ENCODE results near the gene CDH26.

The CDH26 gene

DNA sequence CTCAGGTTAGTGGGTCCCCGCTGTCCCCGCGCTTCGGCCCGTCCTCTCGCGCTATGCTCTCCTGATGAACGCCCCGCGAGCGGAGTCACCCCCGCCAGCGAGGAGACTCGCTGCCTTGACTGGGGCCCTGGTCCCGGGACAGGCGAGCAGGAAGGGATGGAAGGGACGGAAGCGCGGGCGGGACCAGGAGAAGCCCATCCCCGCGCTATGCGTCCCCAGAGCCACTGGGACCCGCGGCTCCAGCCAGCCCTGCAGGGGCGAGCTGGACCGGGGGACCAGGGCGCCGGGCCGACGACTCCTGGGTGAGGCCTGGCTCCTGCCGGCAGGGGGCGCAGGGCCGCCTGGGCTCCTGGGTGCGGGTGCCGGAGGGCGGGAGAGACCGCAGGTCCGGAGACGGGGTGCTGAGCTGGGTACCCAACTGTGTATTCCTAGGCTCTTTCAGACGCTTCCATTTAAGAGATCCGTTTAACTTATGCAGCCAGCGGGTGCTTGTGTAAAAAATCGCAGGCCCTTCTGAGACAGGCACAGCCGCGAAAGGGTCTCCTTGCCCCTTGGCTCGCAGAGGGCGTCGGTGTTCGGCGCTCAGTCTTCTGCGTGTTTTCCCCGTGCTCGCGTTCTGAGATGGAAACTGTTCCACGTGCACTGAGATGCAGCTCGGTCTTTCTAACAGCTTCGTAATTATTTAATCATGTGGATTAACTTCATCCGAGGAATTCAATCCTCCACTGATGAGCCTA lies 24.2 kb upstream of the CDH26 start:
- CTCF ChIA-PET: interaction anchor here (0.8 to 6.2 kb wide), 21 partner anchors 9 to 359 kb away, joined by 3 to 52 read pairs (median 5); no protein-coding TSS in a partner anchor
- peak overlapping the region; percentile 68 for H3K4me3 ChIP-seq (ENCODE audit: low read depth, low read length)
- DNase-seq (ENCODE audit: low read depth, low spot score): no peak

DNA sequence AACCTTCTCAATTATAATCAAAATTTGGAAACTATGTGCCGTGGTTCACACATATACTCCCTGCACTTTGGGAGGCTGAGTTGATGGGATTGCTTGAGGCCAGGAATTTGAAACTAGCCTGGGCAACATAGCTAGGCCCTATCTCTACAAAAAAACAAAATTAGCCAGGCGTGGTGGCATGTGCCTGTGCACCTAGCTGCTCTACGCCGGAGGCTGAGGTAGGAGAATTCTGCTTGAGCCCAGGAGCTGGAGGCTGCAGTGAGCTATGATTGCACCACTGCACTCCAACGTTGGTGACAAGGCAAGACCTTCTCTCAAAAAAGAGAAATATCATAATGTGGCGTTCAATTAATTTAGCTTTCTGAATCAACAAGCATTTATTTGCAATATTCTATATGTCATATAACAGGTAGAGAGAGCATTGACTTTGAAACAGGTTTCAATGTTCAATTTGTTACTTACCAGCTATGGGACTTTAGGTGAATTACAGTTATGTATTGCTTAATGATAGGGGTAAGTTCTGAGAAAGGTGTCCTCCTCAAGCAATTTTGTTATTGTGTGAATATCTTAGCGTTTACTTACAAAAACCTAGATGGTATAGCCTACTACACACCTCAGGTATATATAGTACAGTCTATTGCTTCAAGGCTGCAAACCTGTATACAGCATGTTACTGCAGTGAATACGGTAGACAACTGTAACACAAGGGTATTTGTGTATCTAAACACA lies 22.6 kb upstream of the CDH26 start:
- no peak overlapping the region for H3K4me3 ChIP-seq (ENCODE audit: low read depth, low read length)
- ChIA-PET CTCF (interaction anchor here (0.8 to 6.2 kb wide), 7 partner anchors 9 to 1294 kb away, joined by 3 to 52 read pairs (median 16); no protein-coding TSS in a partner anchor), POLR2A (no interaction called here)
- no peak for DNase-seq (ENCODE audit: low read depth, low spot score)
- TF ChIP-seq, protein P1, sequence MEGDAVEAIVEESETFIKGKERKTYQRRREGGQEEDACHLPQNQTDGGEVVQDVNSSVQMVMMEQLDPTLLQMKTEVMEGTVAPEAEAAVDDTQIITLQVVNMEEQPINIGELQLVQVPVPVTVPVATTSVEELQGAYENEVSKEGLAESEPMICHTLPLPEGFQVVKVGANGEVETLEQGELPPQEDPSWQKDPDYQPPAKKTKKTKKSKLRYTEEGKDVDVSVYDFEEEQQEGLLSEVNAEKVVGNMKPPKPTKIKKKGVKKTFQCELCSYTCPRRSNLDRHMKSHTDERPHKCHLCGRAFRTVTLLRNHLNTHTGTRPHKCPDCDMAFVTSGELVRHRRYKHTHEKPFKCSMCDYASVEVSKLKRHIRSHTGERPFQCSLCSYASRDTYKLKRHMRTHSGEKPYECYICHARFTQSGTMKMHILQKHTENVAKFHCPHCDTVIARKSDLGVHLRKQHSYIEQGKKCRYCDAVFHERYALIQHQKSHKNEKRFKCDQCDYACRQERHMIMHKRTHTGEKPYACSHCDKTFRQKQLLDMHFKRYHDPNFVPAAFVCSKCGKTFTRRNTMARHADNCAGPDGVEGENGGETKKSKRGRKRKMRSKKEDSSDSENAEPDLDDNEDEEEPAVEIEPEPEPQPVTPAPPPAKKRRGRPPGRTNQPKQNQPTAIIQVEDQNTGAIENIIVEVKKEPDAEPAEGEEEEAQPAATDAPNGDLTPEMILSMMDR (IDR thresholded peaks at IDR 0.05; ENCODE audit: insufficient read depth, low read length, missing control alignments): no peak

More for the DNA sequence above, 24.2 kb upstream of the CDH26 start:
- TF ChIP-seq, protein P1 (IDR thresholded peaks at IDR 0.05; ENCODE audit: insufficient read depth, low read length, missing control alignments): peak; percentile 95
- POLR2A ChIA-PET: no interaction called here

DNA sequence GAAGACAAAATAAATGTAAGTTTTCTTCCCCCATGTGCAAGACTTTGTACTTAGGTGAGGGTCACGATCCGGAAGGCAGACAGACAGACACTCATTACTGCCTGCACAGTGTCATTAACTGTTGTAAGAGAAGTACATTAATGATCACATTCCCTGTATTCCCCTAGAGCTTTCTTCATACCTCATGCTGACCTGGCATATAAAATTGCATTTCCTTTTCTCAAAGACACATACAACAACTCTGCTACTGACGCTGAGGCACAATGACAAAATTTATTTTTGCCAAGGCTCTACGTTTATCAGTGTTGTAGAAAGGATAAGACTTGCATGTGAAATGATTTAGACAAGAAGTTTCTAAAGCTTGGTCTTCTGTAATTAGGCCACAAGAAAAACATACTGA lies 21.8 kb upstream of the CDH26 start:
- no peak overlapping the region for H3K4me3 ChIP-seq (ENCODE audit: low read depth, low read length)
- CTCF ChIA-PET: interaction anchor here (0.8 to 6.2 kb wide), 6 partner anchors 9 to 1293 kb away, joined by 3 to 52 read pairs (median 5); no protein-coding TSS in a partner anchor
- TF ChIP-seq, protein P1 (IDR thresholded peaks at IDR 0.05; ENCODE audit: insufficient read depth, low read length, missing control alignments): no peak
- POLR2A ChIA-PET: no interaction called here
- DNase-seq (ENCODE audit: low read depth, low spot score): no peak

GRCh38 chr20:59937150-59937549 lies 21.1 kb upstream of the CDH26 start:
- H3K4me3 ChIP-seq (ENCODE audit: low read depth, low read length): no peak overlapping the region
- TF ChIP-seq, protein P1 (IDR thresholded peaks at IDR 0.05; ENCODE audit: insufficient read depth, low read length, missing control alignments): no peak
- DNase-seq (ENCODE audit: low read depth, low spot score): no peak
- POLR2A ChIA-PET: no interaction called here
- CTCF ChIA-PET: interaction anchor here (1.0 to 6.2 kb wide), 4 partner anchors 9 to 1292 kb away, joined by 4 to 52 read pairs (median 18); no protein-coding TSS in a partner anchor

DNA sequence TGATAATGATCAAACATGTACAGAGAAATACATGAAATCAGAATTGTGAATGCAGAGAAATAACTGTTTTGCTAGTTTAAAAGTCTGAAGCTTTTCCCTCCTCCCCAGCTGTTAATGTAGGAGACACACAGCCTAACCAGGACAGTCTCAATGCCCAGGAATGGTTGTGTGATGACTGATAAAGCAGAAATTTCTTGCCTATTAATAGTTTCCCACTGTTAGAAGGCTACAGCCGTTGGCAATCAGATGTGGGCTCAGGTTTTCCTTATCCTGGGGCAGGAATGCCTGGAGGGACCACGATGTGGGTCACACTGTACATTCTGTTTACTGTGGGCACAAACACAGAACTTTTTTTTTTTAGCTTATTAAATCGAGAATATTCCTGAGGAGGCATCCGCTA lies 20.0 kb upstream of the CDH26 start:
- CTCF ChIA-PET: interaction anchor here (1.1 to 1.5 kb wide), 2 partner anchors 9 to 11 kb away, joined by 3 to 6 read pairs; no protein-coding TSS in a partner anchor
- POLR2A ChIA-PET: no interaction called here

More for the DNA sequence above, 20.0 kb upstream of the CDH26 start:
- no peak for DNase-seq (ENCODE audit: low read depth, low spot score)
- H3K4me3 ChIP-seq (ENCODE audit: low read depth, low read length): peak overlapping the region; percentile 19
- TF ChIP-seq, protein P1 (IDR thresholded peaks at IDR 0.05; ENCODE audit: insufficient read depth, low read length, missing control alignments): no peak

All from AG04449 (cell line).